ENCODE results near the gene PROC. TPM values are rescaled to one million over a fixed set of nuclear protein-coding genes. Genes with fewer than 3 reads are reported as not detected.

PROC gene
- polyA plus RNA-seq, 3 donors from 2014 or later = 0.87 to 1.7 TPM; not detected in 1

- peak; percentile 84 to 89 (median 88) for DNase-seq
- H3K36me3 Mint-ChIP-seq = no peaks in the 10 kb centered on the region
- peak overlapping the region; percentile 87 to 99 (median 95) for H3K27ac Mint-ChIP-seq
- peak overlapping the region; percentile 86 to 97 (median 88) for H3K4me3 Mint-ChIP-seq
- H3K27me3 Mint-ChIP-seq (ENCODE audit: low read depth in 3 of 3) = peaks cover 18 to 31% (median 21%) of the 10 kb centered on the region in 3 donors
- no peaks in the 10 kb centered on the region for H3K9me3 Mint-ChIP-seq
- H3K4me1 Mint-ChIP-seq = peaks cover 45% of the 10 kb centered on the region in 2 donors
Observed at GRCh38 chr2:127386764-127387654, 31.2 kb upstream of the PROC start.

DNA sequence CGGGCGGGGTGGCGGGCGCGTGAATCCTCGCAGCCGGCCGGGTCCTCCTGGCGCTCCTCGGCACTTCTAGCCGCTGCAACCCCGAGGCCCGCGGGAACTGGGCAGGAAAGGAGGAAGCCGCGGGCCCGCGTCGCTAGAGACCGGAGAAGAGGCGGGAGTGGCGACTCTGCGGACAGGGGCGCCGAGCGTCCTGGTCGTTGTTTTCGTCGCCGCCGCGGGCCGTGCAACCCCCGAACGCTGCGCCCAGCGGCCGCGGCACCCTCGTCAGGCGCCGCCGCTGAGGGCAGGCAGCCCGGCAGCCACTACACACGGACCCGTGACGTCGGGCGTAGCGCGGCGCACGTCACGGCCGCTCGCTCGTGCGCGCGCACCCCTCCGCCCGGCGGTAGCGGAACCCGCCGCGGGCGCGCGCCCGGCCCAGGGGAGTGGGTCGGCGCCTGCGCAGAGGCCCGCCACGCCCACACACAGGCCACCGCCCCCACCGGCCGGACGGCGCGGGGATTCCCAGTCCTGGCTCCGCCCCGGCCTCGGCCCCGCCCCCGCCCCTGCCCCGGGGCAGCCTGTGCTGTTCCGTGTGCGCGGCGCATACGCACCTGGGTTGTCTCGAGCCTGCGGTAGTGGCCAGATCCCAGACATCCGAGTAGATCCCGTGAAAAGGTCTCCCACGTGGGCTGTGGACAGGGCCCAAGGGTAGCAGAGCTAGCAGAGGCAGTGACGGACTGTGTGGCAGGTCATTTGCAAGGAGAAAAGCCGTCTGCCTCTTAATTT is 30.4 kb upstream of the PROC start, which contains the start of gene MAP3K2:
TSS of gene MAP3K2 (minus strand) at position 321 of the 768 bp plus-strand sequence. CDS start 44,846 bp downstream, outside the sequence.
- Mint-ChIP-seq H3K4me1 (peaks cover 42 to 44% of the 10 kb centered on the region in 2 donors), H3K9me3 (no peaks in the 10 kb centered on the region), H3K27me3 (ENCODE audit: low read depth in 3 of 3) (peaks cover 18 to 31% (median 21%) of the 10 kb centered on the region in 3 donors), H3K4me3 (peak within 1 kb of the TSS; percentile 88 to 97 (median 92)), H3K36me3 (no peaks in the 10 kb centered on the region), H3K27ac (peak within 1 kb of the TSS; percentile 91 to 99 (median 98))
- DNase-seq = peak; percentile 90 to 95 (median 94)

GRCh38 chr2:127388423-127389164 is 29.6 kb upstream of the PROC start:
- Mint-ChIP-seq H3K4me1 (peaks cover 35 to 38% of the 10 kb centered on the region in 2 donors), H3K36me3 (no peaks in the 10 kb centered on the region), H3K9me3 (no peaks in the 10 kb centered on the region), H3K27ac (peak overlapping the region; percentile 91 to 99 (median 96)), H3K27me3 (ENCODE audit: low read depth in 3 of 3) (peaks cover 18 to 31% (median 21%) of the 10 kb centered on the region in 3 donors), H3K4me3 (peak overlapping the region; percentile 88 to 93 (median 92))
- no peak for DNase-seq

DNA sequence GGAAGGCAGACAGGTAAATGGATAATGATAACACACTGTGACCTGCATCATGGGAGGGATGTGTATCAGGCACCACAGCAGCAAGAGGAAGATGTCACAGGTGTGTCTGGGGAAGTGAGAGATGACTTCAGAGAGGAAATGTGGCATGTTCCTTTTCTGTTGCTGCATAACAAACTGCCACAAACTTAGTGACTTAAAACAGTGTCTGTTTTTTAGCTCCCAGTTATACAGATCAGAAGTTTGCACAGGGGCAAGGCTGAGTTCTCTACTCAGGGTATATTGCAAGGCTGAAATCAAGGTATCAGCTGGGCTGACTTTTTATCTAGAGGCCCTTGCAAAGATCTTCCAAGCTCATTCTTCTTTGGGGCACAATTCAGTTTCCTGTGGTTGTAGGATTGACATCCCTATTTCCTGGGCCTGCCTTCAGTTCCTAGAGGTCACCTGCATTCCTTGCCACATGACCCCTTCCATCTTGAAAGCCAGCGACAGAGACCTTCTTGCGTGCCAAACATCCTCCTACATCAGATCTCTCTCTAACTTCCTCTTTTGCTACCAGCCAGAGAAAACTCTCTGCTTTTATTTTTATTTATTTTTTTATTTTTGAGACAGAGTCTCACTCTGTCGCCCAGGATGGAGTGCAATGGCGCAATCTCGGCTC is 28.3 kb upstream of the PROC start:
- Mint-ChIP-seq H3K4me1 (peaks cover 30 to 34% of the 10 kb centered on the region in 2 donors), H3K9me3 (no peaks in the 10 kb centered on the region), H3K36me3 (no peaks in the 10 kb centered on the region), H3K27ac (peak overlapping the region in 5 of 6 donors; percentile 72 to 94 (median 91)), H3K27me3 (ENCODE audit: low read depth in 3 of 3) (peaks cover 18 to 30% (median 21%) of the 10 kb centered on the region in 3 donors), H3K4me3 (peak overlapping the region in 1 of 5 donors; percentile 42)
- DNase-seq = no peak

DNA sequence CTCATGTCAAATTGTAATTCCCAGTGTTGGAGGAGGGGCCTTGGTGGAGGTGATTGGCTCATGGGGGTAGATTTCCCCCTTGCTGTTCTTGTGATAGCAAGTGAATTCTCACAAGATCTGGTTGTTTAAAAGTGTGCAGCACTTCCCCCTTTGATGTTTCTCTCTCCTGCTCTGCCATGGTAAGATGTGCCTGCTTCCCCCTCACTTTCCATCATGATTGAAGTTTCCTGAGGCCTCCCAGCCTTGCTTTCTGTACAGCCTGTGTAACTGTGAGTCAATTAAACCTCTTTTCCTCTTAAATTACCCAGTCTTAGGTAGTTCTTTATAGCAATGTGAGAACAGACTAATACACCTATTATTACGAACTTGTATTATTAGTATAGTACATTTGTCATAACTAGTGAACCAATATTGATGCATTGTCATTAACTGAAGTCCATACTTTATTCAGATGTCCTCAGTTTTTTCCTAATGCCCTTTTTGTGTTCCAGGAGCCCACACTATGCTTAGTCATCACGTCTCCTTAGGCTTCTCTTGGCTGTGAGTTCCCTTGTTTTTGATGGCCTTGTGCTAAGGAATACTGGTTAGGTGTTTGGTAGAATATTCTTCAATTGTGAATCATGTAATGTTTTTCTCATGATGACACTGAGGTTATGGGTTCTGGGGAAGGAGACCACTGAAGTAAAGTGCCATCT is 25.9 kb upstream of the PROC start:
- H3K4me1 Mint-ChIP-seq = peaks cover 10 to 11% of the 10 kb centered on the region in 2 donors
- H3K4me3 Mint-ChIP-seq = no peak overlapping the region
- no peak for DNase-seq
- no peaks in the 10 kb centered on the region for H3K36me3 Mint-ChIP-seq
- no peaks in the 10 kb centered on the region for H3K9me3 Mint-ChIP-seq
- peak overlapping the region in 2 of 6 donors; percentile 5 to 6 for H3K27ac Mint-ChIP-seq
- peaks cover 11 to 22% (median 11%) of the 10 kb centered on the region in 3 donors for H3K27me3 Mint-ChIP-seq (ENCODE audit: low read depth in 3 of 3)

DNA sequence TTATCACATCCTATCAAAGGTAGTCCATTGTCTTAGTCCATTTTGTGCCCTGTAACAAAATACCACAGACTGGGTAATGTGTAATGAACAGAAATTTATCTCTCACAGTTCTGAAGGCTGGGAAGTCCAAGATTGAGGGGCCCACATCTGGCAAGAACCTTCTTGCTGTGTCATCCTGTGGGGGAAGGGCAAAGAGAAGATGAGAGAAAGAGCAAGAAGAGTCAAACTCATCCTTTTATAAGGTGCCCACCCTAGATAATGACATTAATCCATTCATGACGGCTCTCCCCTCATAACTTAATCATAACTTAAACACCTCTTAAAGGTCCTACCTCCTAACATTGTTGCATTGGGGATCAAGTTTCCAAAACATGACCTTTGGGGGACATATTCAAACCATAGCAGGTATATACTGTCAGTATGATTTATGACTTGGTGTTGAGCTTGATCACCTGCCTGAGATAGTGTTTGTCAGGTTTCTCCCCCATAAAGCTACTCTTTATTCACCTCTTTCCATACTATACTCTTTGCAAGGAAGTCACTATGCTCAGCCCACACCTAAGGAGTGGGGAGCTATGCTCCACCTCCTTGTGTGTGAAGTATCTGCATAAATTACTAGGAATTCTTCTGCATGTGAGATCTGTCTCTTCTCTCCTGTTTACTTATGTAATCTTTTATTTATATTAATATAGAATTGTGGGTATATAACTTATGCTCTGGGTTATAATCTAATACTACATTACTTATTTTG is 25.2 kb upstream of the PROC start:
- no peaks in the 10 kb centered on the region for H3K9me3 Mint-ChIP-seq

DNA sequence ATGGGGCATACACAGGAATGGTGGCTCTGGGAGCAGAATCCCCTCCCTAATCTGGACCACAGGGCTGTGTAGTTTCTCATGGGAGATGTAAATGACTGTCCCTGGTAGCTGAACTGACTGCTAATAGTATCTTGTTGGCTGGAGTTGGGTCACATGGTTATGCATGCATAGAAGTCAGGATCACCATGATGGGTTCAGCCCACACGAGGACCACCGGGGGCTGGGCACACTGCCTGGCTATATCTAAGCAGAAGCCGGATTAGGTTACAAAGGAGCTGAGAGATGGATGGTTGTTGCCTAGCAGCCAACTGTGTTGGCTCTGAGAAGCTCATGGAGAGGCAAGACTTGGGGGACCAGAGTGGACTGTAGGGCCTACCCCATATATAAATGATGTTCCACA is 23.7 kb upstream of the PROC start:
- DNase-seq = no peak
- Mint-ChIP-seq H3K27me3 (ENCODE audit: low read depth in 3 of 3) (peaks cover 2 to 8% (median 3%) of the 10 kb centered on the region in 3 donors), H3K9me3 (no peaks in the 10 kb centered on the region), H3K36me3 (no peaks in the 10 kb centered on the region), H3K4me3 (no peak overlapping the region), H3K27ac (no peak overlapping the region), H3K4me1 (no peaks in the 10 kb centered on the region)

More for the DNA sequence above, 25.2 kb upstream of the PROC start:
- H3K36me3 Mint-ChIP-seq = no peaks in the 10 kb centered on the region
- H3K4me3 Mint-ChIP-seq = no peak overlapping the region
- H3K27me3 Mint-ChIP-seq (ENCODE audit: low read depth in 3 of 3) = peaks cover 10 to 18% (median 10%) of the 10 kb centered on the region in 3 donors
- H3K27ac Mint-ChIP-seq = no peak overlapping the region
- no peak for DNase-seq
- peaks cover 10% of the 10 kb centered on the region in 2 donors for H3K4me1 Mint-ChIP-seq

- H3K4me3 Mint-ChIP-seq = no peak overlapping the region
- no peak for DNase-seq
- no peaks in the 10 kb centered on the region for H3K9me3 Mint-ChIP-seq
- no peaks in the 10 kb centered on the region for H3K4me1 Mint-ChIP-seq
- peaks cover 2 to 5% (median 4%) of the 10 kb centered on the region in 3 donors for H3K27me3 Mint-ChIP-seq (ENCODE audit: low read depth in 3 of 3)
- H3K36me3 Mint-ChIP-seq = no peaks in the 10 kb centered on the region
- H3K27ac Mint-ChIP-seq = peak overlapping the region in 1 of 6 donors; percentile 62
Observed at GRCh38 chr2:127397568-127398238, 20.5 kb upstream of the PROC start.

GRCh38 chr2:127398239-127398590 is 20.0 kb upstream of the PROC start:
- Mint-ChIP-seq H3K27me3 (ENCODE audit: low read depth in 3 of 3) (peaks cover 2 to 5% (median 4%) of the 10 kb centered on the region in 3 donors), H3K27ac (no peak overlapping the region), H3K4me3 (no peak overlapping the region), H3K9me3 (no peaks in the 10 kb centered on the region), H3K4me1 (no peaks in the 10 kb centered on the region), H3K36me3 (no peaks in the 10 kb centered on the region)
- no peak for DNase-seq

GRCh38 chr2:127400533-127400896 is 17.7 kb upstream of the PROC start:
- H3K4me3 Mint-ChIP-seq = no peak overlapping the region
- DNase-seq = no peak
- no peak overlapping the region for H3K27ac Mint-ChIP-seq
- peaks cover 2 to 11% (median 5%) of the 10 kb centered on the region in 3 donors for H3K27me3 Mint-ChIP-seq (ENCODE audit: low read depth in 3 of 3)
- no peaks in the 10 kb centered on the region for H3K9me3 Mint-ChIP-seq
- H3K36me3 Mint-ChIP-seq = no peaks in the 10 kb centered on the region
- no peaks in the 10 kb centered on the region for H3K4me1 Mint-ChIP-seq

DNA sequence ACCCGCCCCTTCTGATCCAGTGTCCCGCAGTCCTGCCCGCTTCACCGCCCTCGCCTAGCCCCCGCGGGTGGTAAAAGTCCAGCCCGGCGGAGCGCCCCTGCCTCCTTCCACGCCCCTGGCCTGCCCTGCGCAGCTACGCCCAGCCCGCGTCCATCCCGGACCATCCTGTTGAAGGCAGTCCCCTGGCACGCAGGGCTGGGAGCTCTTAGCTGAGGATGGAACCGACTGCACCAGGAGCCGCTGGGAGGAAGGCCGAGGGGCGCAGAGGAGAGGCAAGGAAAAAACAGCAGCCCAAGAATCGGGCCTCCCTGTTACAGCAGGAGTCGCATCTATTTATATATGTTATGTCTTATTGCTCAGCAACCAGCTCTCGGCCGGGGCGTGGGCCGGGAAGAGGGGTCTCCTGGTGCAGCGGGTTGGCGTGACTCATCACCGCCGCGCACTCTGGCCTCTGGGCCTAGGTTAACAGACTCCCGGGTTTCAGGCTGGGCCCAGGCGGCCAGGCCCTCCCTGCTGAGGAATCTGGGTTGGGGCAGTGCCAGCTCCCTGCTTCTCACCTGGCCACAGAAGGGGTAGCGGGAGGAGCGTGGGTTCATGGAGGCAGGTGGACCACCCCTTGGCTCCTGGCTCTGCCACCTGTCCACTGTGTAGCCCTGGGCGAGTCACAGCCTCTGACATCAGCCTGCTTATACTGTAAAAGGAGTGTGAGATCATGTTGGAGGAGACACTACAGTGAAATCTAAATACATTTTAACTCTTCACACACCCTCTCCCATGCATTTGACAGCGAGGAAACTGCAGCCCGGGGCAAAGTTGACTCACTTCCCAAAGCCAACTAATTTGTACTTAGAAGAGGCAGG is 17.1 kb upstream of the PROC start:
- Mint-ChIP-seq H3K4me1 (no peaks in the 10 kb centered on the region), H3K4me3 (no peak overlapping the region), H3K27me3 (ENCODE audit: low read depth in 3 of 3) (peaks cover 0 to 9% (median 5%) of the 10 kb centered on the region in 3 donors), H3K36me3 (no peaks in the 10 kb centered on the region), H3K27ac (no peak overlapping the region), H3K9me3 (no peaks in the 10 kb centered on the region)
- DNase-seq = no peak
